ENCODE results near the gene KLF5.

Gene KLF5

DNA sequence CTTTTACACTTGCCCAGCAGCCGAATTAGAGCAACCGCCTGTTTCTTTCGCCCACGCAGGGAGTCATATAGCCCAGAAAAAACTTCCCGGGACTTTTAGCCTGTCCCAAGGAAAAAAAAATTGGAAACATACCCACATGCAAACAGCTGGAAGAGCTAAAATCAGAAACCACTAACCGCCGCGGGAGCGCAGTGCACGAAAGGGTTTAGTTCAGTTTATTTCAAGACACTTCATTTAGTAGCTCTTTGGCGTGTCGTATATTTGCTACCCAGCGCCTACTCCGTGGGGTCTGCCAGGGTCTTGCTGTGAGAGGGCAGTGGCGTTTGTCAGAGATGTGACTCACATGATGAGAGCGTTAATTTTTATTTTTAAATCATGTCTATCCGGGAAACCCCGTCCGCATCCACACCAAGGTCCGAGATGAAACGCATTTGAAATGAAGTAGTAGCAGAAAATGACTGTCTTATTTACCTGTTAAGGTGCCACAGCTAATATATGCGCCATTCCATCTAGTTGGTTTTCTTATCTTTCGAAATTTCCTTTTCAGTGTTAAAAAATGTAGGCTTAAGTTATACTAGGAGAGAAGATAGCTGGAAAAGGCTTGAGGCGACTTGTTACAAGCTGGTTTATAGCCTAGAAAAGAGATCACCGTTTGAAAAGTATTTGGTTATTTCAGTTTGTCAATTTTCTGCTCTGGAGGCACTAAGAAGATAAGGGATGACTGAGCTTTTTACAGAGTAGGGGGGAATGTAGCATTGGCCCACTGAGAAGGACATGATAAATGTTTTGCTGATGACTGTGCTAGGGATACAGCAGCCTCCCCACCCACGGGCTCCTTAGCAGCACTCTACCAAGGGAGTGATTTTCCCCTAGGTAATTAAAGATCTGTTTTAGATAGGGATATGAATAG, 1.7 kb downstream of the KLF5 start:
- DNase-seq = peak; percentile 11

DNA sequence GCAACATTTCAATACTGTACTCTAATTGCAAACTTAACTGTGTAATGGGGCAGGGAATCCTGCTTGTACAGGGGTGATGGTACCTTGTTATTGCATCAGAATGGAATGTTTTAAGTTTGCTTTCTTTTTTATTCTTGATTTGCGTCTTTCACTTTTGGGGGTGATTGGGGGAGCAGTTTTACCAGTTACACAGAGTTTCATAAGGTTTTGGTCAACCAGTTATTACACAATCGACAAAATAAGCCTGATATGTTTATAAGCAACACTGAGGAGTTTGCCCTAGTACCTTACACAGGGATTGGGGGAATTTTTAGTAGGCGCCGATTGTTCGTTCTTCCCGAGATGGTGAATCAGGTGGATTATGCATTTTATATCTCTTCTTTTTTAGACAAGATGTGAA, 2.7 kb downstream of the KLF5 start:
- no peak for DNase-seq

DNA sequence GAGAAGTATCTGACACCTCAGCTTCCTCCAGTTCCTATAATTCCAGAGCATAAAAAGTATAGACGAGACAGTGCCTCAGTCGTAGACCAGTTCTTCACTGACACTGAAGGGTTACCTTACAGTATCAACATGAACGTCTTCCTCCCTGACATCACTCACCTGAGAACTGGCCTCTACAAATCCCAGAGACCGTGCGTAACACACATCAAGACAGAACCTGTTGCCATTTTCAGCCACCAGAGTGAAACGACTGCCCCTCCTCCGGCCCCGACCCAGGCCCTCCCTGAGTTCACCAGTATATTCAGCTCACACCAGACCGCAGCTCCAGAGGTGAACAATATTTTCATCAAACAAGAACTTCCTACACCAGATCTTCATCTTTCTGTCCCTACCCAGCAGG, 3.1 kb downstream of the KLF5 start:
- no peak for DNase-seq

DNA sequence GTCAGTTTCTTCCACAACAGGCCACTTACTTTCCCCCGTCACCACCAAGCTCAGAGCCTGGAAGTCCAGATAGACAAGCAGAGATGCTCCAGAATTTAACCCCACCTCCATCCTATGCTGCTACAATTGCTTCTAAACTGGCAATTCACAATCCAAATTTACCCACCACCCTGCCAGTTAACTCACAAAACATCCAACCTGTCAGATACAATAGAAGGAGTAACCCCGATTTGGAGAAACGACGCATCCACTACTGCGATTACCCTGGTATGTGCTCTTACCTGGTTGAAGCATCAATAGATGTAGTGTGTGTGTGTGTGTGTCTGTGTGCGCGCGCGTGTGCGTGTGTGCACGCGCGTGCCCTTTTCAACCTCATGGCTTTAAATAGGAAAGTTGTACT, 3.7 kb downstream of the KLF5 start:
- no peak for DNase-seq

DNA sequence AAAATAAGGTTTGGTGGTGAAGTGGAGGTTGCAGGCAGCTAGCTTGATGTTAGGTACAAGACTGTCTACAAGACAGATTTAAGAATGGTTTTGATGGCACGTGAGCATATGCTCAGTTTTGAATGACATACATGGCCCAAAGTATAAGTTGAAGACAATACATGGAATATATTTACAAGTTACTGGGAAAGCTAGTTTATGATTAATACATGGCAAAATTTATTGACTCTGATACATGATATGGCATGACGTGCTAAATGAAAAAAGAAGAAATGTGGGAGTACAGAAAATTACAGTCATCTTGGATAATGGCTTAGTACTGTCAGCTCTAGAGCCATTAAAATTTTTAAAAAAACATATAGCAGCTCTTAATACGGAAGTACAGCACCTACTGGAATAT, 4.4 kb downstream of the KLF5 start:
- DNase-seq = no peak

DNA sequence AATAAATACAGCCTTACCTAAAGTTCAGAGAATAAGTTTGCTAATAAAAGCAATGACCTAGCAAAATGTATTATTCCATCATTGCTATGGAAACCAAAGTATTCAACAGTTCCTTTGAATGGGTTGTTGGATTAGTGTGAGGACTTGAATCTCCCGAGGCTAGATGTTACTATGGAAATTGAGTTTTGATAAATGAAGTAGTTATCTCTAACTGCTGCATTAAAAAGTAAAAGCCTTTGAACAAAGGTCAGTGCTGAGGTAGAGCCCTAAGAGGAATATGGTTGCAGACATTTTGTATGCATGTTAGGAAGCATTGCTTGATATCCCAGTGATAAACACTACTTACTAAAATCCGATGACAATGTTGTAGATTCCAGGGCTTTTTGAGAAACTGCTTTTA, 6.2 kb downstream of the KLF5 start:
- no peak for DNase-seq

DNA sequence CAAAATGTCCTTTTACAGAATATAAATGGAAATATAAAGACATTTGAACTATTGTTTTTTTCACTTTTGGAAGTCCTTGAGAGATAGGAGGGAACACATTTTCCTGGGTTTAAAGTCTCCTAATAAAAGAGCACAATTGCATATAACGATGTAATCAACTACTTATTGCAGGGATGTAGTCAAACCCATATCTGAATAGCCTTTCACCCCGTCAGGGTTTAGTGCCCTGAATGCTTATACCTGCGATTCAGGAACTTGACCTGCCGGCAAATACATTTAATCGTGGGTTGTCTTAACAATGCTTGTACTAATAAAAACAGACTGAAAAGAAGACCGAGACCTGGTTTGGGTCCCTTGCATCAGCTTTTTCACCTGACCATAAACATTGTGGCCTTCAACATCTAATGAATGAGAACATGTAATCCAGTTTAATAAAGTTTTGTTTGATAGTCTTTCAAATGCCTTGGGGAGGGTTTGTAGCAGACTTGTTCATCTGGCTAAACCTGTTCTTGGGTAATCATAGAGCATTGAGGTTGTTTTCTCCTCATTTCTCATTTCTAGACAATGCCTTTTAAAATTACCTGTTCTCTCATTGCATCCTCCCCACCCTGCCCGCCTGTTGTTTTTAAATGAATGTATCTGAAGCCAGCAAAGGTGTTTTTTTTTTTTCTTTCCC, 7.0 kb downstream of the KLF5 start:
- no peak for DNase-seq

DNA sequence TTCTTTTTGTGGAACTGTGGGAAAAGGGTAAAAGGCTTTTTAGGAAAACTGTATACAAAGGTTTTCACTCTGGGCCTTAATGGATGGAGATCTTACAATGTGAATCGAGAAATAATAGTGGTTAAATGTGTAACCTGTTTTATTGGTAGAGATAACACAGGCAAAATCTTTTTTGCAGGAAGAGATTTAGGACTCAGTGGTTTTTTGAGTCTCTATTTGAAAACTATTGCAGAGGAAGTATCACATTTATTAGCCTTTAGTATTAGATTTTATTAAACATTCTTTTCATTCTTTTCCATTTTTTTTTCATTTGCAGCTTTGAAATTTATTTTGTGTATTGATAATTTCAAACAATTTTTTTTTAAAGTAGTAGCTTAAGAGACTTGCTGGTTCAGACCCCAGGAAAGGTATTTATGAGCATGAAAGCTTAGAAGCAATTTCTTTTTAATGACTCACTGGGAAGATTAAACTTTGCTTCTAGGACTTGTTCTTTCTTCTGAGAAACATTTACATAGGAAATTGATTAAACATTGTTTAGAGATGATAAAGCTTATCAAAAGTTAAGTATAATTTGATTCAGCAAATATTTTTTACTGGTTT, 10.5 kb downstream of the KLF5 start:
- DNase-seq = no peak

DNA sequence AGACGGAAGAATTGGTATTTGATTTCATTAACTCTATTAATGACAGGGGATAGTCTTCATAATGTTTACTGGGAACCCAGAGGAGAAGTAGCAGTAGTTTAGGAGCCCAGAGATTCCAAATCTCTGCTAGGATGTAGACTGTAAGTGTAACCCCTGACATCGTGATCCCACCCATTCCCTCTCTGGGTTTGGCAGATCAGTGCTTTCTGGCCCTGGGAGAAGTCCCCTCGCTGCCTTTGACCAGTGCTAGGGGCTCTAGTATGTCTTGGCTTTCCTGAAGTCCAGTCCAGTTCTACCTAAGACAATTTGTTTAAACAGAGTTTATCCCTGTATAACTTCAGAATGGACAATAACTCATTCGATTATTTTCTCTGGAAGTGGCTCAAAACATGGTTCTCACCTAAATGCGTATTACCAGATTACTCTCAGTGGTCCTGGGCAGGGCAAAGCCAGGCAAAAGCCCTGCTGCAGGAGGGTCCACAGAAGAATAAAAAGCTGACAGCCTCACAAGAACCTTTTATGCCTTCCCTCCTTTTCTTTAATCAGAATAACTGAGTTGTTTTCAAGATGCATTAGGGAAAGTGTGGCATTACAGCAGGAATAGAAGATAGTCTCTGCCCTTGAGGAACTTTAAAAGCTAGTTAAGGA, 11.8 kb downstream of the KLF5 start:
- DNase-seq = no peak

DNA sequence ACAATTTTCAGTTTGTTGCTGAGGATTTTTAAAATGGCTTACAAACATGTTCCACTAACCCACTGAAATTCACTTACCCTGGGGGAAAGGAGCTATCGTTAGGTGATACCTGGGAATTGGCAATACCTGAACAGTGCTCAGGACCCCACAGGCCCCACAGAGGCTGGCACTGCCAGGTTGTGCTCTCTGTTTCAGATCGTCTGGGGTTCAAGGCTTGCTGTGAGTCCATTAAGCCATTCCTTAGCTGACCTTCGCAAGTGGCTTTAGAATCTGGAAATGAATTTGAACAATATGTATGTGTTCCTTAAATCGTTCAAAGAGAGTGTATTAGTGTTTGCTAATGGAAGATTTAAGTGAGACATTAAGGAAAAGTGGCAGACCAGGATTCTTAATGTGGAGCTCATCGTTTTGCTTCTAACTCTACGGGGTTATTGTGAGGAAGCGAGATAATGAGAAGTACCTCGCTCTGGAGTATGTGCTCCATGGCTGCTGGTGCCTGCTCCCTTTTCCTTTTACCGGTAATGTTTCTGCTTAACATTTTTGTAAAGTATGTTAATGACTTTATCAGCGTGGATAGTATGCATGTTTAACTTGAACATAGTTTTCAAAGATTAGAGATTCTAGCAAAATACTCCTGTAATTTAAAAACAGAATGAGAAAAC, 13.6 kb downstream of the KLF5 start:
- DNase-seq = no peak

DNA sequence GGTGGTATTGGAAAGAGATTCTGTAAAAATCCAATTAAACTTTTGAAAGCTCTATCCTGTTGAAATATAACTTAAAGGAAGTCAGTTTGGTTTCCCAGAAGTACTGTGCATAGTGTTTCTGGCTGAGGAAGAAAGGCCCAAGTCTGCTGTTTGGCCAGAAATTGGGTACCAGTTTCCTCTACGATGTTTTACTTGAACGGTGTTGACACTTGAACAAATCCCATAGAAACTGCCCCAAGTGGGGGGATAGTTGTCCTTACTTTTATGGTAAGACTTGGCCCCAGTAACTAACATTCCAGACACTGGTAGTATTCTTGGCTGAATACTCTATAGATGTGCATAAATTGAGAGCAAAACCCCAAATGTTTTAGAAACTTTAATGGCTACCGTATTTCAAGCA, 14.2 kb downstream of the KLF5 start:
- DNase-seq = no peak

DNA sequence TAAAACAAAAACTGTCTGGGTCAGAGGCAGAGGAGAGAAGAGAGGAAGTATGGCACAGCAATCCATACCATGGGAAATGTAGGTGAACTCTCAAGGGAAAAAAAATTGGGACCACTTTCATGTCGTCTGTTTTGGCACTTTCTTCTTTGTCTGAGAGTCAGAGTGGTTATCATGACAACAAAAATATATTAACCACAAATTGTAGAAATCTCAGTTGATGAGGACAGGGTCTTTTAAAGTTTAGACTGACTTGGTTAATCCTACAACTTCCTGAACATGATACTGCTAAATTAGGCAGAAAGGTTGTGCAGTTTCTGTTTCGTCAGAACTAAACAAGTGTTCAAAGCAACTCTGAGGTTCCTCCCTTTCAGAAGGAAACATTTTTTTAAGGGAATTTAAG, 15.2 kb downstream of the KLF5 start:
- no peak for DNase-seq

DNA sequence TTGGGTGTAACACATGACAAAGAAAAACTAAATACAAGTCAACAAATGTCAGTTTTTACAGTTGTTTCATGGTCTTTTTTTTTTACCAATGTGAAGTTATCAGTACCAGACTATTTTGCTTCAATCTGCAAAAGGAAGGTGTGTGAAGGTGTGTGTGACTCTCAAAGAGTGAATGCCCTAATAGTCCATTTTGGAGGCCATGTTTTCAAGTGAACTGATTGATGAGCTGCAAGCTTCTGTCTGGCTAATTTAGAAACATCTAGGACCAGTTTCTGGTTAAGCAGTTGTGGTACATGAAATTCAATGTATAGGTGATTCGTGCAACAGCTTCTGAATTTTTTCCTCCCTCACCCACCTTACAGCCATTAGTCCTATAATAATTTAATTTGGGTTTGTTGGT, 16.1 kb downstream of the KLF5 start:
- DNase-seq = no peak

DNA sequence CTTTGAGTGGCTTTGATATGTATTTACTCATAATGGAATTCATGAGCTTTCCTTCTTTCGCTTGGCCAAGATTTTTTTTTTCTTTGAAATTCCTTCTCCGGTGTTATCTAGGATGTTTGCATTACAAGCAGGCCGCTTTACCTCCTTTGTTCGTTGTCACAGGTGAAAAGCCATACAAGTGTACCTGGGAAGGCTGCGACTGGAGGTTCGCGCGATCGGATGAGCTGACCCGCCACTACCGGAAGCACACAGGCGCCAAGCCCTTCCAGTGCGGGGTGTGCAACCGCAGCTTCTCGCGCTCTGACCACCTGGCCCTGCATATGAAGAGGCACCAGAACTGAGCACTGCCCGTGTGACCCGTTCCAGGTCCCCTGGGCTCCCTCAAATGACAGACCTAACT, 16.7 kb downstream of the KLF5 start:
- DNase-seq = no peak

DNA sequence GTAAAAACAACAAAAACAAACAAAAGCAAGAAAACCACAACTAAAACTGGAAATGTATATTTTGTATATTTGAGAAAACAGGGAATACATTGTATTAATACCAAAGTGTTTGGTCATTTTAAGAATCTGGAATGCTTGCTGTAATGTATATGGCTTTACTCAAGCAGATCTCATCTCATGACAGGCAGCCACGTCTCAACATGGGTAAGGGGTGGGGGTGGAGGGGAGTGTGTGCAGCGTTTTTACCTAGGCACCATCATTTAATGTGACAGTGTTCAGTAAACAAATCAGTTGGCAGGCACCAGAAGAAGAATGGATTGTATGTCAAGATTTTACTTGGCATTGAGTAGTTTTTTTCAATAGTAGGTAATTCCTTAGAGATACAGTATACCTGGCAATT, 17.1 kb downstream of the KLF5 start:
- no peak for DNase-seq

DNA sequence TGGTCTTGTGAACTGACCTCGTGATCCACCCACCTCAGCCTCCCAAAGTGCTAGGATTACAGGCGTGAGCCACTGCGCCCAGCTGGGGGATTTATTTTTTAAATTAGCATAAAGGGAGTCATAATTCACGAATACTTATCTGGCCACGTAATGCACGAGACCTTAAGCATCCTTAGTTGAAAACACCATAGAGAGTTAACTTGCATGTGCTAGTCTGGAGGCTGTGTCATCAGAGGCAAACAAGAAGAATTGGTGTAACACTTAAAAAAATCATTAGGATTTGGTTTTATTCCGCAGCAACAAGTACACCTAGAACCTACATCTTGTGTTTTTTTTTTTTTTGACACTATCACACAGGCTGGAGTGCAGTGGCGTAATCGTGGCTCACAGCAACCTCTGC, 19.1 kb downstream of the KLF5 start:
- DNase-seq = no peak

DNA sequence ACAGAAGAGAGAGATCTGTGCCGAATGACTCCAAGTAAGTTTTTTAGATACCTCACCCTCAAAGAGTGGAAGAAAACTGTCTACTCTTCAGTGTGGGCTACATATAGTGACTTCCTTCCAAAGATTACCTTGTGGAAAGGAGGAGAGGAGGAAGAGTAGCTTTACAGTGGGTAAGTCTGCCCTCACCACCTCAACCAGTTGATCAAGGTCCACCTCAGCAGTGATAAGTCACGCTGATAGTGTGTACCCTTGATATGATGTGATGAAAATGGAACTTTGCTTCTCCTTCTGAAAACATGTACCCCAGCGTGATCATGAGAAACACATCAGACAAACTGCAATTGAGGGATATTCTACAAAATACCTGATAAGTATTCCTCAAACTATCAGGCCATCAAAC, 20.6 kb downstream of the KLF5 start:
- no peak for DNase-seq

DNA sequence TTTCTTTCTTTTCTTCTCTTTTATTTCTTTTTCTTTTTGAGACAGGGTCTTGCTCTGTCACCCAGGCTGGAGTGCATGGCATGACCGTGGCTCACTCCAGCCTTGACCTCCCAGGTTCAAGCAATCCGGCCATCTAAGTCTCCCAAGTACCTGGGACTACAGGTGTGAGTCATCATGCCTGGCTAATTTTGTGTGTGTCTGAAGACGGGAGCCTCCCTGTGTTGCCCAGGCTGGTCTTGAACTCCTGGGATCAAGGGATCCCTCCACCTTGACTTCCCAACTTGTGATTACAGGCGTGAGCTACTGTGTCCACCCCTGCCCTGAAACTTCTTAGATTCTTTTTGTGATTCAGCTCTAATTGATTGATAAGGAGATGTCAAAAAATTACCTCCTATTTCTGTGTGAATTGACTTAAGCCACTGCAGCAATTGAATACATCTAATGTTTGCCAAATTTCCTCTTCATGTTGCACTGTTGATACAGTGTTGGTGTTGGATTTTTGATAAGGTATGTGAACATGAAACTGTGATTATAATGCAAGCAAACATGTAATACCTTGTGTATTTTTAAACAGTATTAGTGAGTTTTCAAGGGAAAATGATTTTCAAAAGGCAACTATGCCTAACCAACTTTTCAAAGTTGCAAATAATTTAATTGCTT, 22.6 kb downstream of the KLF5 start:
- no peak for DNase-seq

DNA sequence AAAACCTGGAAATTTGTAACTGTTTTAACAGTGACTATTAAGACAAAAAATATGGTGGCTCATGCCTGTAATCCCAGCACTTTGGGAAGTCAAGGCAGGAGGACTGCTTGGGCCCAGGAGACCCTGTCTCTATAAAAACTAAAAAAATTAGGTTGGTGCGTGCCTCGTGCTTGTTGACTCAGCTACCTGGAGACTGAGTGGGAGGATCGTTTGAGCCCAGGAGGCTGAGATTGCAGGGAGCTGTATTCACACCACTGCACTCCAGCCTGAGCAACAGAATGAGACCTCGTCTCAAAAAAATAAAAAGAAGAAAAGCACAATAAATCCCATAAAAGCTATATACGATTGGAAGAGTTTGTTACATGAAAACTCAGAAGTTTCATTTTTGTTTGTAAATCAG, 23.7 kb downstream of the KLF5 start:
- no peak for DNase-seq

DNA sequence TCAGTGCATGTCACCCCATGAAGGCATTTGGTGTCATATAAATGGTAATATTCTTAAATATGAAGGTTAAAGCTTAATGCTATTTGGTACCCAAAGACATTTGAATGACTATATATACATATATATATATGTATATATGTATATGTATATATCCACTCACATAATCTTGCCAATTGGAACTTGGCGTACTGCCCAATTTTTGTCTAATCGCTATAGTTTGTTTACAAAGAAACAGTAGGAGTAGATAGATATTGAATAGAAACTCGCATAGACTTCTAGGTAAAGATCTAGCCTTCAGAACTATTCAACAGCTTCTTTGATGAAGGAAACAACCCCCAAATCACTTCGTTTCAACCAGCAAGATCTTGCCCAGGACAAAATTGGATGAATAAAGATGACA, 24.1 kb downstream of the KLF5 start:
- no peak for DNase-seq

DNA sequence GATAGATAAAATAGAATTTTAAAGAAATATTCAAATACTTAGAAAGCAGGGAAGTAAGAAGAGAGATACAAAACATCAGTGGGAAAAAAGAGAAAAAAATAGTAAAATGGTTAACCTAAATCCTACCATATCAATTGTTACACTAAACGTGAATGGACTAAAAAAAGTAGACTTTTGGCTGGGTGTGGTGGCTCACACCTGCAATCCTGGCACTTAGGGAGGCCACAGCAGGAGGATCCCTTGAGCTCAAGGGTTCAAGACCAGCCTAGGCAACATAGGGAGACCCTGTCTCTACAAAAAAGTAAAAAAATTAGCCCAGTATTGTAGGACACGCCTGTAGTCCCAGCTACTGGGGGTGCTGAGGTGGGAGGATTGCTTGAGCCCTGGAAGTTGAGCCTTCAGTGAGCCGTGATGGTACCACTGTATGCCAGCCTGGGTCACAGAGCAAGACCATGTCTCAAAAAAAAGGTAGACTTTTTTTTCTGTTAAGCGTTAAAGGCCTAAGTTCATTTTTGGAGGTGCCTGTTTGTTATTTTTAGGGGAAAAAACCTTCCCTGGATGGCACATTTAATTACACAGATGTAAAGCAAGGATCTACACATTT, 29.6 kb downstream of the KLF5 start:
- no peak for DNase-seq

DNA sequence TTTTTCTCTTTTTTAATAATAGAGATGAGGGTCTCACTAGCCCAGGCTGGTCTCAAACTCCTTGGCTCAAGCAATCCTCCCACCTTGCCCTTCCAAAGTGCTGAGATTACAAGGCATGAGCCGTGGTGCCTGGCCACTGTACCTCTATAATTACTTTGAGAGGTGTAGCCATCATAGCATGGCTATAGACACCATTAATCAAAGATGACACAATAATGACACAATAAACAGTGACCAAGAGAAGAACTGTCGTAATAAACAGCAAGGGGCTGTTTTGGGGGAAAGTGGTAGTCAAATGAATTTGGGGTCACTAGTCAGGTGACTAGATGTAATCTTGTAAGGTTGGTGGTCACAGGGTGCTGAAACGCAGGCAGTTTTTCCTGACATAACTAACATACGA, 30.4 kb downstream of the KLF5 start:
- DNase-seq = no peak
